H1 (cell line): ENCODE data around the gene PARD3. TPM values are rescaled to one million over a fixed set of nuclear protein-coding genes. Genes with fewer than 3 reads are reported as not detected.

ENCODE experiments used
- CTCF ChIA-PET: fragments of 300-600 bp; sonication (Branson Sonifier 250); formaldehyde crosslinking; loops from one replicate; lab custom pipeline; 2021; ENCODE audit not compliant: partially characterized antibody; lab: Charles Lee
- POLR2A ChIA-PET: fragments of 300-600 bp; sonication (Branson Sonifier 250); formaldehyde crosslinking; loops from one replicate; lab custom pipeline; 2021; ENCODE audit warnings: inconsistent platforms; ENCODE audit not compliant: partially characterized antibody; lab: Charles Lee
- DNase-seq, 2 experiments: peaks; one replicate each; pipeline versions ENCODE4 v3.0.0 to v3.0.0-alpha.2; 2010 to 2022; ENCODE audit warnings: low spot score in 2 of 2, low read depth in 1 of 2, mixed read lengths in 1 of 2
- FAIRE-seq: peaks from 2 replicates; lab custom pipeline; 2011; peaks lifted over from hg19 to GRCh38; lab: Jason Lieb, UNC
- H2AFZ ChIP-seq: 2 replicates; pipeline ENCODE4 v1.8.1; 2012; ENCODE audit warnings: low read length, inconsistent platforms
- H2AK5ac ChIP-seq: 2 replicates; pipeline ENCODE4 v1.6.1; 2013; ENCODE audit warnings: low read depth, low read length
- H2BK120ac ChIP-seq: replicated peaks from 2 replicates; pipeline ENCODE3; 2013; ENCODE audit warnings: low read depth, low read length, inconsistent platforms
- H2BK12ac ChIP-seq: 2 replicates; pipeline ENCODE4 v1.6.1; 2013; ENCODE audit warnings: low read depth, low read length
- H2BK15ac ChIP-seq: 2 replicates; pipeline ENCODE4 v1.6.1; 2013; ENCODE audit warnings: low read length
- H2BK20ac ChIP-seq: 2 replicates; pipeline ENCODE4 v1.6.1; 2013; ENCODE audit warnings: low read length
- H2BK5ac ChIP-seq: 2 replicates; pipeline ENCODE4 v1.6.1; 2013; ENCODE audit warnings: low read depth, low read length
- H3K14ac ChIP-seq: 2 replicates; pipeline ENCODE4 v1.6.1; 2013; ENCODE audit warnings: inconsistent platforms; ENCODE audit not compliant: insufficient read length
- H3K18ac ChIP-seq: 2 replicates; pipeline ENCODE4 v1.6.1; 2013; ENCODE audit warnings: low read length; ENCODE audit errors: extremely low read depth
- H3K23ac ChIP-seq: 2 replicates; pipeline ENCODE4 v1.6.1; 2013; ENCODE audit warnings: inconsistent platforms; ENCODE audit not compliant: insufficient read length
- H3K23me2 ChIP-seq: 2 replicates; pipeline ENCODE4 v1.6.1; 2013; ENCODE audit warnings: low read depth, low read length
- H3K27ac ChIP-seq: 2 replicates; pipeline ENCODE4 v1.6.1; 2011; ENCODE audit warnings: low read depth, low read length, inconsistent platforms
- H3K27me3 ChIP-seq, 4 experiments: replicated peaks in 1 of 4; 1 replicate in 1 of 4; 2 replicates in 3 of 4; pipeline versions ENCODE4 v1.6.1 to v1.8.1; 2011 to 2013; ENCODE audit warnings: low read length in 3 of 4, mild to moderate bottlenecking in 3 of 4, inconsistent platforms in 2 of 4, mixed read lengths in 2 of 4, moderate library complexity in 1 of 4; ENCODE audit not compliant: control insufficient read depth in 3 of 4, insufficient read depth in 3 of 4; ENCODE audit errors: extremely low read depth in 1 of 4
- H3K36me3 ChIP-seq, 4 experiments: 2 replicates each; pipeline versions ENCODE4 v1.6.1 to v1.8.1; 2011 to 2013; ENCODE audit warnings: mild to moderate bottlenecking in 4 of 4, low read length in 3 of 4, moderate library complexity in 2 of 4, control low read depth in 1 of 4, inconsistent platforms in 1 of 4; ENCODE audit not compliant: insufficient read depth in 4 of 4, control insufficient read depth in 2 of 4
- H3K4ac ChIP-seq: replicated peaks from 2 replicates; pipeline ENCODE3; 2013; ENCODE audit warnings: low read length, low read depth, mixed read lengths, inconsistent platforms; ENCODE audit not compliant: insufficient read length
- H3K4me1 ChIP-seq, 4 experiments: replicated peaks in 1 of 4; 1 replicate in 1 of 4; 2 replicates in 3 of 4; pipeline versions ENCODE4 v1.6.1 to v1.8.1; 2011 to 2013; ENCODE audit warnings: low read length in 3 of 4, inconsistent platforms in 2 of 4, mixed read lengths in 1 of 4; ENCODE audit not compliant: insufficient read depth in 4 of 4, control insufficient read depth in 3 of 4
- H3K4me2 ChIP-seq, 2 experiments: 2 replicates each; pipeline versions ENCODE4 v1.6.1 to v1.8.1; 2011 to 2013; ENCODE audit warnings: low read depth in 2 of 2, low read length in 2 of 2, control low read depth in 1 of 2, inconsistent platforms in 1 of 2, mild to moderate bottlenecking in 1 of 2; ENCODE audit not compliant: insufficient read depth in 1 of 2
- H3K4me3 ChIP-seq, 4 experiments: fragments of 200-600, 300-600 bp in 1 of 4; sonication (generic), shearing (Covaris generic), sonication (Bioruptor Twin) in 1 of 4; 2 replicates each; pipeline versions ENCODE4 v1.5.1 to v1.8.1; 2011 to 2016; ENCODE audit warnings: low read length in 4 of 4, low read depth in 3 of 4, control low read depth in 2 of 4, inconsistent platforms in 2 of 4, mild to moderate bottlenecking in 2 of 4, mixed read lengths in 1 of 4, moderate library complexity in 1 of 4; ENCODE audit not compliant: insufficient read depth in 2 of 4; ENCODE audit errors: extremely low read depth in 1 of 4
- H3K56ac ChIP-seq: replicated peaks from 2 replicates; pipeline ENCODE3; 2013; ENCODE audit warnings: low read depth, mild to moderate bottlenecking, mixed read lengths, low read length, inconsistent platforms; ENCODE audit not compliant: insufficient read length
- H3K79me1 ChIP-seq: 2 replicates; pipeline ENCODE4 v1.6.1; 2013; ENCODE audit warnings: low read depth, low read length, control low read depth
- H3K79me2 ChIP-seq, 2 experiments: 2 replicates each; pipeline versions ENCODE4 v1.6.1 to v1.8.1; 2012 to 2013; ENCODE audit warnings: low read length in 2 of 2, mild to moderate bottlenecking in 2 of 2, inconsistent platforms in 1 of 2; ENCODE audit not compliant: insufficient read depth in 2 of 2, control insufficient read depth in 1 of 2
- H3K9ac ChIP-seq, 4 experiments: replicated peaks in 1 of 4; 1 replicate in 1 of 4; 2 replicates in 3 of 4; pipeline versions ENCODE4 v1.6.1 to v1.8.1; 2011 to 2013; ENCODE audit warnings: low read depth in 3 of 4, low read length in 3 of 4, control low read depth in 2 of 4, mild to moderate bottlenecking in 2 of 4, moderate library complexity in 2 of 4, inconsistent platforms in 1 of 4; ENCODE audit errors: extremely low read depth in 1 of 4
- H3K9me3 ChIP-seq, 2 experiments: 2 replicates each; pipeline versions ENCODE4 v1.6.1 to v1.8.1; 2012 to 2013; ENCODE audit warnings: mild to moderate bottlenecking in 2 of 2, moderate library complexity in 2 of 2, control low read depth in 1 of 2, inconsistent platforms in 1 of 2, low read depth in 1 of 2, low read length in 1 of 2, mixed read lengths in 1 of 2; ENCODE audit not compliant: insufficient read depth in 2 of 2
- H4K20me1 ChIP-seq, 2 experiments: replicated peaks in 1 of 2; 2 replicates each; pipeline versions ENCODE3 to v1.8.1; 2011 to 2013; ENCODE audit warnings: inconsistent platforms in 2 of 2, low read length in 2 of 2, mild to moderate bottlenecking in 1 of 2; ENCODE audit not compliant: insufficient read depth in 2 of 2, control insufficient read depth in 1 of 2
- H4K5ac ChIP-seq: 2 replicates; pipeline ENCODE4 v1.6.1; 2013; ENCODE audit warnings: low read length, low read depth, mixed read lengths, inconsistent platforms; ENCODE audit not compliant: insufficient read length
- H4K8ac ChIP-seq: 2 replicates; pipeline ENCODE4 v1.8.0; 2013; ENCODE audit warnings: mild to moderate bottlenecking, moderate library complexity, low read length, inconsistent platforms; ENCODE audit not compliant: insufficient read depth; ENCODE audit errors: extremely low read depth
- H4K91ac ChIP-seq: replicated peaks from 2 replicates; pipeline ENCODE3; 2013; ENCODE audit warnings: low read length, mixed read lengths, inconsistent platforms; ENCODE audit not compliant: insufficient read length
- ASH2L ChIP-seq: fragments of 200-600, 300-600 bp; sonication (generic); IDR thresholded peaks from one replicate; pipeline ENCODE4 v1.7.1; 2017; ENCODE audit warnings: low read length
- BACH1 ChIP-seq: IDR thresholded peaks from 2 replicates; pipeline ENCODE4 v1.6.1; 2012; ENCODE audit warnings: low read length, improper control_type of control experiment
- BRCA1 ChIP-seq: IDR thresholded peaks from 2 replicates; pipeline ENCODE4 v1.6.1; 2012; ENCODE audit warnings: low read depth, low read length, improper control_type of control experiment
- CBX8 ChIP-seq: fragments of 300-800, 300-1000 bp; sonication (generic); IDR thresholded peaks from 2 replicates; pipeline ENCODE4 v1.7.1; 2016; ENCODE audit warnings: low read depth, low read length, borderline replicate concordance
- CREB1 ChIP-seq: IDR thresholded peaks from 2 replicates; pipeline ENCODE4 v1.6.1; 2012; ENCODE audit warnings: inconsistent platforms
- JUND ChIP-seq: IDR thresholded peaks from 2 replicates; pipeline ENCODE4 v1.6.1; 2011; ENCODE audit warnings: mild to moderate bottlenecking, improper control_type of control experiment, low read length
- KDM4A ChIP-seq: IDR thresholded peaks from one replicate; pipeline ENCODE4 v1.7.1; 2012; ENCODE audit warnings: low read depth, mild to moderate bottlenecking, moderate library complexity, low read length, inconsistent platforms; ENCODE audit not compliant: severe bottlenecking
- KDM5A ChIP-seq: fragments of 200-600 bp; IDR thresholded peaks from 2 replicates; pipeline ENCODE4 v1.7.1; 2012; ENCODE audit warnings: mild to moderate bottlenecking, low read length, inconsistent platforms, mixed read lengths
- MAFK ChIP-seq: IDR thresholded peaks from 2 replicates; pipeline ENCODE4 v1.6.1; 2012; ENCODE audit warnings: low read depth, mild to moderate bottlenecking, improper control_type of control experiment, low read length
- POLR2AphosphoS5 ChIP-seq: IDR thresholded peaks from 2 replicates; pipeline ENCODE4 v1.6.1; 2011; ENCODE audit warnings: low read depth, low read length
- SP1 ChIP-seq: IDR thresholded peaks from 2 replicates; pipeline ENCODE4 v1.6.1; 2011; ENCODE audit warnings: low read depth, low read length
- SUZ12 ChIP-seq: fragments of 200-600 bp; sonication (generic); IDR thresholded peaks from 2 replicates; pipeline ENCODE4 v1.6.1; 2012; ENCODE audit warnings: mild to moderate bottlenecking, inconsistent platforms, low read length, moderate library complexity, mixed read lengths
- YY1 ChIP-seq: IDR thresholded peaks from 2 replicates; pipeline ENCODE4 v1.6.1; 2011; ENCODE audit warnings: low read depth, mild to moderate bottlenecking, low read length
- WGBS, 2 experiments: shearing (Covaris generic) in 1 of 2; methylation state at CpG; one replicate each; pipeline versions ENCODE4 v1.1.6 to v1.1.7; 2013 to 2015; ENCODE audit warnings: low lambda C conversion rate in 2 of 2, mixed read lengths in 2 of 2, inconsistent platforms in 1 of 2, low coverage in 1 of 2, missing lambda C conversion rate in 1 of 2; ENCODE audit not compliant: insufficient replicate concordance in 2 of 2, insufficient coverage in 1 of 2, insufficient read length in 1 of 2; ENCODE audit errors: extremely low coverage in 1 of 2, missing lambda C conversion rate in 1 of 2; 5-methylcytosine and 5-hydroxymethylcytosine counted together
- polyA plus RNA-seq, 7 experiments: library from polyadenylated mRNA; depleted of rRNA in 3 of 7; stranded (reverse) in 5 of 7; unstranded in 2 of 7; fragments of >200 nt in 5 of 7; fragments of 200-250 nt in 2 of 7; gene quantifications; 1 replicate in 5 of 7; 2 replicates in 1 of 7; 4 replicates in 1 of 7; pipeline versions ENCODE4 v1.2.1 to v1.2.3, GENCODE V29; 2011 to 2013; ENCODE audit warnings: missing spikeins in 2 of 7, mixed read lengths in 2 of 7
- total RNA-seq: library from RNA; stranded (reverse); fragmentation: NEBNext Ultra II Directional; extraction: Animal tissue kit (Norgen Biotek cat#: 25700); gene quantifications from 2 replicates; pipeline ENCODE4 v1.2.1, GENCODE V29; 2021

PARD3 gene
- total and polyA plus RNA-seq, 2 of the 8 experiments (the other 6 are each of a cell fraction or from before 2014, with no cell fraction given) = 19.7 to 49.1 TPM

GRCh38 chr10:34198953-34199352 lies 616.1 kb downstream of the PARD3 start:
- no peak overlapping the region for H4K8ac ChIP-seq
- FAIRE-seq (no peak), DNase-seq (no peak)
- no peak overlapping the region for H2BK120ac ChIP-seq
- H4K91ac ChIP-seq = no peak overlapping the region
- H3K36me3 ChIP-seq = no peaks in the 10 kb centered on the region
- peaks cover 0 to 9% (median 5%) of the 10 kb centered on the region in 4 experiments; a peak in 2 of 7 replicates for H3K4me1 ChIP-seq
- no peaks in the 10 kb centered on the region for H3K27me3 ChIP-seq
- no peaks in the 10 kb centered on the region for H3K79me2 ChIP-seq
- H3K79me1 ChIP-seq = no peaks in the 10 kb centered on the region
- H2AK5ac ChIP-seq = peak overlapping the region; percentile 68; the same call in 1 of the 2 replicates
- 93% methylated on average over 2 of the region's 2 CpGs; no CpG with 5 or more reads in 1 of the 2 experiments for WGBS, 2 experiments
- no peak overlapping the region for H3K18ac ChIP-seq
- no peak overlapping the region for H3K4me3 ChIP-seq
- H4K20me1 ChIP-seq = no peaks in the 10 kb centered on the region
- H2AFZ ChIP-seq = no peak overlapping the region
- POLR2A ChIA-PET = no interaction called here
- H2BK5ac ChIP-seq = peak overlapping the region; percentile 8; the same call in 1 of the 2 replicates
- no peak overlapping the region for H2BK20ac ChIP-seq
- H3K23me2 ChIP-seq = no peaks in the 10 kb centered on the region
- no peak for TF ChIP-seq JUND
- TF ChIP-seq CREB1 = no peak
- no peak for TF ChIP-seq YY1
- no peak for TF ChIP-seq BRCA1
- no peak for TF ChIP-seq KDM4A
- no peak for TF ChIP-seq SP1
- no peak for TF ChIP-seq KDM5A
- no peak for TF ChIP-seq MAFK
- no peak for TF ChIP-seq SUZ12
- TF ChIP-seq POLR2AphosphoS5 = no peak
- no peak for TF ChIP-seq CBX8
- TF ChIP-seq BACH1 = no peak
- no peak for TF ChIP-seq ASH2L
- H3K14ac ChIP-seq = no peak overlapping the region
- CTCF ChIA-PET = interaction anchor here (1.1 to 1.2 kb wide), 2 partner anchors 10 to 12 kb away, joined by 3 read pairs; no protein-coding TSS in a partner anchor
- H3K27ac ChIP-seq = no peak overlapping the region
- no peak overlapping the region for H4K5ac ChIP-seq
- H2BK15ac ChIP-seq = no peak overlapping the region
- H3K4ac ChIP-seq = no peak overlapping the region
- H3K9me3 ChIP-seq = no peaks in the 10 kb centered on the region
- no peak overlapping the region for H3K23ac ChIP-seq
- no peak overlapping the region for H3K9ac ChIP-seq
- no peak overlapping the region for H2BK12ac ChIP-seq
- no peak overlapping the region for H3K4me2 ChIP-seq
- no peak overlapping the region for H3K56ac ChIP-seq
